GM10266 (cell line): ENCODE measurements around the gene ARHGAP25.

Source experiments
- DNase-seq: peaks from one replicate; pipeline ENCODE4 v3.0.0; 2012; ENCODE audit errors: extremely low spot score
- CTCF ChIP-seq: IDR thresholded peaks from 2 replicates; pipeline ENCODE4 v1.5.1; 2012; ENCODE audit warnings: mild to moderate bottlenecking, low read depth; ENCODE audit not compliant: control insufficient read depth, insufficient read depth; ENCODE audit errors: missing control alignments

Gene ARHGAP25

GRCh38 chr2:68833162-68833561 is 98.6 kb downstream of the ARHGAP25 start:
- no peak for TF ChIP-seq CTCF
- DNase-seq = no peak

GRCh38 chr2:68834737-68835376 is 100.2 kb downstream of the ARHGAP25 start:
- TF ChIP-seq CTCF = no peak
- DNase-seq = no peak

GRCh38 chr2:68835621-68836020 is 101.0 kb downstream of the ARHGAP25 start:
- no peak for TF ChIP-seq CTCF
- DNase-seq = no peak

- TF ChIP-seq CTCF = peak; percentile 78
- DNase-seq = peak; percentile 47
Observed at GRCh38 chr2:68837164-68837860, 102.7 kb downstream of the ARHGAP25 start.

- DNase-seq = peak; percentile 33
- TF ChIP-seq CTCF = no peak
Observed at GRCh38 chr2:68837861-68838341, 103.3 kb downstream of the ARHGAP25 start.

- DNase-seq = no peak
- TF ChIP-seq CTCF = no peak
Observed at GRCh38 chr2:68838641-68839040, 104.0 kb downstream of the ARHGAP25 start.

GRCh38 chr2:68839260-68839833 is 104.7 kb downstream of the ARHGAP25 start:
- peak; percentile 38 for TF ChIP-seq CTCF
- no peak for DNase-seq
